Muscle layer of colon (tissue), 2 donors: ENCODE results near the gene C22orf42.
"Not testable (repeated sequence)": the region's sequence is repeated elsewhere in the genome, so short reads cannot be mapped to it uniquely, and the experiment has no call there.

Experiments
- H3K27ac ChIP-seq: one replicate; pipeline ENCODE4 v1.7.0; 2013; ENCODE audit warnings: low read depth, mild to moderate bottlenecking, low read length, moderate library complexity
- H3K27me3 ChIP-seq, 2 donors: one replicate each; pipeline ENCODE4 v1.7.0; 2013; ENCODE audit warnings: low read length in 2 of 2, mild to moderate bottlenecking in 2 of 2; ENCODE audit not compliant: insufficient read depth in 2 of 2, control insufficient read depth in 1 of 2
- H3K36me3 ChIP-seq: one replicate; pipeline ENCODE4 v1.7.0; 2013; ENCODE audit warnings: mild to moderate bottlenecking, low read length; ENCODE audit not compliant: insufficient read depth
- H3K4me1 ChIP-seq: one replicate; pipeline ENCODE4 v1.7.0; 2013; ENCODE audit warnings: mild to moderate bottlenecking, low read length; ENCODE audit not compliant: insufficient read depth
- H3K4me3 ChIP-seq, 2 donors: one replicate each; pipeline ENCODE4 v1.7.0; 2013; ENCODE audit warnings: low read length in 2 of 2, low read depth in 1 of 2, mild to moderate bottlenecking in 1 of 2, moderate library complexity in 1 of 2
- H3K9ac ChIP-seq: one replicate; pipeline ENCODE4 v1.7.0; 2013; ENCODE audit warnings: low read length
- H3K9me3 ChIP-seq: one replicate; pipeline ENCODE4 v1.7.0; 2013; ENCODE audit warnings: mild to moderate bottlenecking, low read length
- donor health status: abdominal sarcoma.
- donor health status: Adenocarcinoma of cecum.

The C22orf42 gene

GRCh38 chr22:32147128-32147527, 12.0 kb downstream of the C22orf42 start:
- H3K27me3 ChIP-seq, H3K9ac ChIP-seq, H3K4me3 ChIP-seq, H3K36me3 ChIP-seq, H3K4me1 ChIP-seq, H3K27ac ChIP-seq, H3K9me3 ChIP-seq: not testable (repeated sequence)

DNA sequence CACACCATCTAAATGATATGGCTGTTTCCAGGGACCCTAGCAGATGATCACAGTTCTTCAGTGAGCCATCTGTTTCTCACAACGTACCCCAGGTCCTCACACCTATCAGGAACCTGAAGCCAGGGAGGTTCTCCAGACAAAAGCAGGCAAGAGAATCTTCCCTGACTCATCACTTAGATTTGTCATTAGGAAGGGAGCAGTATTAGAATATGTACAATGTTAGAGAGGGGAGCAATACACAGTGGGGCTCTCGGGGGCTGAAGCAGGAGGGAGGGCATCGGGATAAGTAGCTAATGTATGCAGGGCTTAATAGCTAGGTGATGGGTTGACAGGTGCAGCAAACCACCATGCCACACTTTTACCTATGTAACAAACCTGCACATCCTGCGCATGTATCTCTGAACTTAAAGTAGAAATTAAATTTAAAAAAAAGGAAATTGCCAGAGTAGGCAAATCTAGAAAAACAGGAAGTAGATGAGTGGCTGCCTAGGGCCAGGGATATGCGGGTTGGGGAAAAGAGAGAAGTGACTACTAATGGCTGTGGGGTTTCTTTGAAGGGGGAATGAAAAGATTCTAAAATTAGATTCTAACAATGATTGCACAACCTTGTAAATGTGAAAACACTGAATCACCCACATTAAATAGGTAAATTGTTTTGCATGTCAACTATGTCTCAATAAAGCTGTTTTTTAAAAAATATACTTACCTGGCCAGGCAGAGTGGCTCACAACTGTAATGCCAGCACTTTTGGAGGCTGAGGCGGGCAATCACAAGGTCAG, 14.4 kb downstream of the C22orf42 start:
- Histone ChIP-seq H3K36me3 (no peaks in the 10 kb centered on the region), H3K27me3 (no peaks in the 10 kb centered on the region)

GRCh38 chr22:32142600-32142999, 16.5 kb downstream of the C22orf42 start:
- Histone ChIP-seq H3K27ac (no peak overlapping the region), H3K4me3 (no peak overlapping the region), H3K4me1 (no peaks in the 10 kb centered on the region)

More for the DNA sequence above, 14.4 kb downstream of the C22orf42 start:
- Histone ChIP-seq H3K27ac (no peak overlapping the region), H3K4me1 (no peaks in the 10 kb centered on the region), H3K9ac (no peak overlapping the region), H3K4me3 (no peak overlapping the region), H3K9me3 (no peaks in the 10 kb centered on the region)

GRCh38 chr22:32140688-32141087, 18.4 kb downstream of the C22orf42 start:
- H3K27me3 ChIP-seq, H3K4me1 ChIP-seq, H3K9me3 ChIP-seq, H3K4me3 ChIP-seq, H3K9ac ChIP-seq, H3K36me3 ChIP-seq, H3K27ac ChIP-seq: not testable (repeated sequence)

More at GRCh38 chr22:32142600-32142999, 16.5 kb downstream of the C22orf42 start:
- Histone ChIP-seq H3K9me3 (no peaks in the 10 kb centered on the region), H3K36me3 (no peaks in the 10 kb centered on the region), H3K9ac (no peak overlapping the region), H3K27me3 (no peaks in the 10 kb centered on the region)

- H3K9me3 ChIP-seq, H3K27me3 ChIP-seq, H3K4me1 ChIP-seq, H3K27ac ChIP-seq, H3K9ac ChIP-seq, H3K4me3 ChIP-seq, H3K36me3 ChIP-seq: not testable (repeated sequence)
Measured at GRCh38 chr22:32138576-32138975, 20.5 kb downstream of the C22orf42 start.

- H3K9me3 ChIP-seq, H3K9ac ChIP-seq, H3K27me3 ChIP-seq, H3K4me1 ChIP-seq, H3K27ac ChIP-seq, H3K36me3 ChIP-seq, H3K4me3 ChIP-seq: not testable (repeated sequence)
Measured at GRCh38 chr22:32137731-32138324, 21.3 kb downstream of the C22orf42 start.

GRCh38 chr22:32136881-32137280, 22.2 kb downstream of the C22orf42 start:
- not testable (repeated sequence) for H3K27ac ChIP-seq, H3K36me3 ChIP-seq, H3K27me3 ChIP-seq, H3K4me3 ChIP-seq, H3K9ac ChIP-seq, H3K9me3 ChIP-seq, H3K4me1 ChIP-seq

DNA sequence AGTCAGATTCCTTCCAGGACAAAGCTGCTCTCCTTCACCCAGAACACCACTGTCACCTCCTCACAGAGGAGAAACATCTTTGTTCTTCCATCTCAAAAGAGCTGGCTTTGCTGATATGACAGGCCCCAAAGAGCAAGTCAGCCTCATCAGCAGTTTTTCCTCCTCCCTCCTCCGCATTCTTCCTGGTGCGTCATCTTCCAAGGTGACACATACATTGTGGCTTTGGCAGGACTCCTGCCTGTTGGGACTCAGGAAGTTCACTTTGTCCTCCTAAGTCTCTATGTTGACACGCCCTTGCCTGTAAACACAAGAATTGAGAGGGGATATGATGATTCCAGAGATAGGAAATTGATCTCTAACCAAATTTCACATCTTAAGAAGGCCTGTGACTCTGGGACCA, 23.1 kb downstream of the C22orf42 start:
- H3K4me3 ChIP-seq, H3K36me3 ChIP-seq, H3K9ac ChIP-seq, H3K27ac ChIP-seq, H3K27me3 ChIP-seq, H3K9me3 ChIP-seq, H3K4me1 ChIP-seq: not testable (repeated sequence)

DNA sequence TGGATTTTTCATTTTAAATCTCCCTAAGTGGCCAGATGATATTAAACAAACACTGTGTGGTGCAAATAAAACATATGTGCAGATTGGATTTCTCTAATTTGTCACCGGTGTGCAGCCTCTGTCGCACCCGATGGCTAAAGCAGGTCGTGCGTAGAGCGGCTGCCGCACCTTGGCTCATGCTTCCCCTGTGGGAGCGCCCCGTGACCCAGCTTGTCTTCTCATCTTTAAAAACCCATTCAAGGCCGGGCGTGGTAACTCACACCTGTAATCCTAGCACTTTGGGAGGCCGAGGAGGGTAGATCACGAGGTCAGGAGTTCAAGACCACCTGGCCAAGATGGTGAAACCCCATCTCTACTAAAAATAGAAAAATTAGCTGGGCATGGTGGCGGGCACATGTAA, 24.3 kb downstream of the C22orf42 start:
- not testable (repeated sequence) for H3K27ac ChIP-seq, H3K9me3 ChIP-seq, H3K4me3 ChIP-seq, H3K9ac ChIP-seq, H3K36me3 ChIP-seq, H3K27me3 ChIP-seq, H3K4me1 ChIP-seq

DNA sequence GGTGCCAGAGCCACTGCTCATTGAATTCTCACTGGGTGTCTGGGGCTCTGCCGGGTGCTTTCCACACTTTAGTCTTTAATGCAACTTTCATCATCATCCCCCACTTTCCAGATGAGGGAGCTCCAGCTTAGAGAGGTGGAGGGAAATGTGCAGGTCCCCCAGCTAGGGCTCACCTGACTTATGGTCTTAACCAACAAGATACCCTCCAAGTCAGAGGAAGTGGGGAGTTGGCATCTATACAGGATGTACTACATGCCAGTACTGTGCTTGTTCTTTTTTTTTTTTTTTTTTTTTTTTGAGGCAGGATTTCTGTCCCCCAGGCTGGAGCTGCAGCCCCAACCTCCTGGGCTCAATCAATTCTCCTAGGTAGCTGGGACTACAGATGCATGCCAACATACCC, 26.3 kb downstream of the C22orf42 start:
- Histone ChIP-seq H3K36me3 (no peaks in the 10 kb centered on the region), H3K9ac (no peak overlapping the region), H3K9me3 (no peaks in the 10 kb centered on the region), H3K4me1 (no peaks in the 10 kb centered on the region), H3K27me3 (no peaks in the 10 kb centered on the region), H3K27ac (no peak overlapping the region), H3K4me3 (no peak overlapping the region)

- Histone ChIP-seq H3K27ac (no peak overlapping the region), H3K4me3 (no peak overlapping the region), H3K4me1 (no peaks in the 10 kb centered on the region), H3K9me3 (no peaks in the 10 kb centered on the region), H3K36me3 (no peaks in the 10 kb centered on the region), H3K9ac (no peak overlapping the region), H3K27me3 (no peaks in the 10 kb centered on the region)
Measured at GRCh38 chr22:32132126-32132525, 27.0 kb downstream of the C22orf42 start.

GRCh38 chr22:32130464-32130863, 28.6 kb downstream of the C22orf42 start:
- H3K4me1 ChIP-seq: no peaks in the 10 kb centered on the region
- H3K9ac ChIP-seq: no peak overlapping the region
- H3K9me3 ChIP-seq: no peaks in the 10 kb centered on the region
- no peaks in the 10 kb centered on the region for H3K27me3 ChIP-seq
- H3K36me3 ChIP-seq: no peaks in the 10 kb centered on the region
- H3K4me3 ChIP-seq: no peak overlapping the region
- no peak overlapping the region for H3K27ac ChIP-seq
